ENCODE data around the gene GOLGA2.
"Not testable (repeated sequence)": the region's sequence is repeated elsewhere in the genome, so short reads cannot be mapped to it uniquely, and the experiment has no call there.

GOLGA2 gene

GRCh38 chr9:128233817-128234406 lies 41.9 kb downstream of the GOLGA2 start:
- DNase-seq (ENCODE audit: low read depth) = no peak

DNA sequence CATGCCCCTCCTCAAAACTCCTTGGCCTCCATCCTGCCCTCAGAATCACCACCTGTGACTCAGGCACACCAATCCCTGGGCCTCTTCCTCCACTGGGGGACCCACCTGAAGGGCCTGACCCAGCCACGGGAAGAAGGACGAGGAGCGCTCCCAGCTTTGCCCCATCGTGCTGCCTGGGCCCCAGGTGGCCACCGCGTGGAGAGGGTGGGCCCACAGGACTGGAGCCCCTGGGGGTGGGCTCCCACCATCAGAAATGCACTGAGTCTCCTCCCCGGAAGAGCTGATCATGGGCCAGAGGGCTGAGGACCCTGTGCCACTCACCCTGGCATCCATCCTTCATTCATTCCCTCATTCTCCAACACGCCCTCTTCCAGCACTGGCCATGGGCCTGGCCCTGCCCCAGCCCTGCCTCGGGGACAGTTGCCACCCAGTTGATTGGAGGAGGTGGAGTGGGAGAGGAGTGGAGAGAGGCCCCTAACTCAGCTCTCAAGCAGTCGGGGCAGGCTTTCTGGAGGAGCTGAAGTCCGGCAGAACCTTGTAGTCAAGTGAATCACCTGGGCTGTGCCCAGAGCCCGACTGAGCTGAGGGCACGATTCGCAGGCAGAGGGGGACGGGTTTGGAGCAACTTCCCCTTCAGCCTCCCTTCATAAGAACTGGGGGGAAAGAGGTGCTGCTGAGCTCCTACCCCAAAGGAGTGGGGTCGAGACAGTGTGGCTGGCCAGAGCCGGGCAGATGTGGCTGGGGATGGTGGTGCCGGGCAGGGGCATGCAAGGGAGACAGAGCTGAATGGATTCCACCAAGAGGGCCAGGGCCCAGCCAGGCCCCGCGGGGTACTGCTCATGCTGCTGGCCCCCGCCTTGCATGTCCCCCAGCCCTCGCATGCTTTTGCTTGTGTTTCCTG lies 43.0 kb downstream of the GOLGA2 start:
- DNase-seq (ENCODE audit: low read depth) = no peak

GRCh38 chr9:128231638-128232527 lies 43.9 kb downstream of the GOLGA2 start:
- no peak for DNase-seq (ENCODE audit: low read depth)

DNA sequence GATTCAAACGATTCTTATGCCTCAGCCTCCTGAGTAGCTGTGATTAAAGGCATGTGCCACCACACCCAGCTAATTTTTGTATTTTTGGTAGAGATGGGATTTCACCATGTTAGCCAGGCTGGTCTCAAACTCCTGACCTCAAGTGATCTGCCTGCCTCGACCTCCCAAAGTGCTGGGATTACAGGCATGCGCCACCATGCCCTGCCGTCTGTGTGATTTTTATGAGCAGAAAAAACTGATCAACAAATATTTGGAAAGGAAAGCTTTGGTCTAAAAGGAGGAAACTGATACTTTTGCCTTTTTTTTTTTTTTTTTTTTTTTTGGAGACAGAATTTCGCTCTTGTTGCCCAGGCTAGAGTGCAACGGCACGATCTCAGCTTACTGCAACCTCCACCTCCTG lies 44.9 kb downstream of the GOLGA2 start:
- DNase-seq (ENCODE audit: low read depth) = not testable (repeated sequence)

GRCh38 chr9:128226412-128226801 lies 49.4 kb downstream of the GOLGA2 start:
- DNase-seq (ENCODE audit: low read depth) = no peak

GRCh38 chr9:128225770-128226411 lies 49.9 kb downstream of the GOLGA2 start:
- DNase-seq (ENCODE audit: low read depth) = no peak

DNA sequence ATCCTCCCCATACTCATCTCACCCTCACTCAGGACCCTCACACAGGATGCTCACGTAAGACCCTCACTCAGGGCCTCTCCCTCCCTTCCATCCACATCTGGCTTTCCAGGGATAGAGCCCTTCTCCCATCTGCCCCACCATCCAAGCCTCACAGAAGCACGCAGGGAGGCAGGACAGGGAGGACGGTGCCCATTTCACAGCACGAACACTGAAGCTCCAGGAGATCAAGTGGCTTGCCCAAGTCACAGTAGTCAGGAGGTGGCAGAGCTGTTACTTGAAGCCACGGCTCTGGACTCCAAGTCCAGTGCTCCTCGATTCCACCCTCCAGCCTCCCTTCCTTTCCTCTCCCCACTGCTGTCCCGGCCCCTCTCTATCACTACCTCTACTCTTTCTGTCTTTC lies 50.9 kb downstream of the GOLGA2 start:
- DNase-seq (ENCODE audit: low read depth) = no peak

DNA sequence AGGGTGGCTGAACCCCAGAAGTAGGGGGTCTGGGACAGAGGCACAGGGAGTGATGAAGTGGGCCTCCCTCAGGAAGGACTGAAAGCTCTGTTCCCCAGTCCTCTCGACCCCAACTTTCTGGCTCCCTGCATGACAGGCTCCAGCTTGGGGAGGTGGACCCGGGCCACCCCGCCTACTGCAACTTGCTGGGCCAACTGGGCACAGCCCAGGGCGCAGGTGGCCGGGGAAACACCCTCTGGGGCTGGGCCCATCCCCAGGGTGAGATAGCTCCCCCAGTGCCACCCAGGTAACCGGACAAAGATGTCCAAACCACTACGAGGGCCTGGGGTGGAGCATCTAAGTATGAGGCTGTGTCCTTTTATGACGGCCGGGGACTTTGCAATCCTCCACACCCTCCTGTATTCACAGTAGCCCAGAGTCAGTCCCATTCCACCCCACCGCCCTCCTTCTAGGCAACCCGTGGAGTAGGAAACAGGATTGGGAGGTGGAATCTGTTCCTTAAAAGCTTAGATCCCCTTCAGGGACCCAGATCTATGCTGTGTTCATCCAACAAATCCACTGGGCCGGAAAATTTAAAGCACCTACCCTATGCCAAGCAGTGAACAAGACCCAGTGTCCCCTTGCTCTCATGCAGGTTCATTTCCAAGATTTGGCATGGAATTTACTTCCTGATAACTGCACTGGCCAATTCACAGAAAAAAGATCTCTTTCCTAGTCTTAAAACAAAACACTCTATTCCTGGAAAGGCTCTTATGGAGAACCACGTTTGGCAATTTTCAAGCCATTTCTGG lies 52.7 kb downstream of the GOLGA2 start:
- no peak for DNase-seq (ENCODE audit: low read depth)

DNA sequence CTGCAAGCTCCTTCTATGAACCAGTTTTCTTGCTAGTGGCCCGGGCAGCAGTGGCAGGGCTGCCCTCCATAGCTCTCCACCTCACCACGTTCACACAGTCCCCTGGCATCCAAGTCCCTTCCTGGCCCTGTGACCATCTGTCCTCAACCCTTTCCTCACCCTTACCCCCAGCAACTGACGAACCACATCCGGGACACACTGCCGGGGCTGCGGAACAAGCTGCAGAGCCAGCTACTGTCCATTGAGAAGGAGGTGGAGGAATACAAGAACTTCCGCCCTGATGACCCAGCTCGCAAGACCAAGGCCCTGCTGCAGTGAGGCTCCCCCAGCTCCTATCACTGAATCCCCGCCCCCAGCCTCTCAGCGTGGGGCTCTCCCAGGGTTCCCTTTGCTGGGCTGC lies 53.8 kb downstream of the GOLGA2 start:
- DNase-seq (ENCODE audit: low read depth) = no peak

DNA sequence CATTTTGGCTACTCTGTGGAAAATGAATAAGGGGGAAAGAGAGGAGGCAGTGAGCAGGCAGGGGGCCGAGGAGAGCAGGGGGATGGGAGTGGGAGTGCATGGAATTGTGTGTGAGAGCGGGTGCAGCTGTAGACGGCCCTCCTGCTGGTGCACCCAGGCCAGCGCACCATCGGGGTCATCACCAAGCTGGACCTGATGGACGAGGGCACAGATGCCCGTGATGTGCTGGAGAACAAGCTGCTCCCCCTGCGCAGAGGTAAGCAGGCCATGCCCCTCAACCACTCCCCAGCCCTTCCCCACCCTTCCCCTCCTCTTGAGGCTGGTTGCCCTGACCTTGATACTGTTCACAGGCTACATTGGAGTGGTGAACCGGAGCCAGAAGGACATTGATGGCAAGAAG lies 56.0 kb downstream of the GOLGA2 start:
- DNase-seq (ENCODE audit: low read depth) = no peak

- peak; percentile 74 for DNase-seq (ENCODE audit: low read depth)
Measured at GRCh38 chr9:128218518-128219389, 57.1 kb downstream of the GOLGA2 start.

DNA sequence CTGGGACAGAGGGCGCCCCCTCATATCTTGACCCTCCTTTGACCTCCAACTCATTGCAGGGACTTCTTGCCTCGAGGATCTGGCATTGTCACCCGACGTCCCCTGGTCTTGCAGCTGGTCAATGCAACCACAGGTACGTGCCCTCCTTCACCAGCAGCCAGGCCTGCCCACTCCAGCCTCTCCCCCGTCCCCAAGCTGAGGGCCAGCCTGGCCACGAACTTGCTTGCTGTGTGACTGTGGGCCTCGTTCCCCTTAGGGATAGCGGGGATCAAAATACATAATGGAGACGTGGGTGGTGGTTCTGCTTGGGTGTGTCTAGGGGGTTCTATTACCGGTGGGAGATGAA lies 57.7 kb downstream of the GOLGA2 start:
- DNase-seq (ENCODE audit: low read depth) = no peak

- no peak for DNase-seq (ENCODE audit: low read depth)
Measured at GRCh38 chr9:128216781-128217553, 58.8 kb downstream of the GOLGA2 start.

- DNase-seq (ENCODE audit: low read depth) = no peak
Measured at GRCh38 chr9:128215491-128216409, 60.1 kb downstream of the GOLGA2 start.

GRCh38 chr9:128214571-128215490 lies 61.0 kb downstream of the GOLGA2 start:
- DNase-seq (ENCODE audit: low read depth) = no peak

DNA sequence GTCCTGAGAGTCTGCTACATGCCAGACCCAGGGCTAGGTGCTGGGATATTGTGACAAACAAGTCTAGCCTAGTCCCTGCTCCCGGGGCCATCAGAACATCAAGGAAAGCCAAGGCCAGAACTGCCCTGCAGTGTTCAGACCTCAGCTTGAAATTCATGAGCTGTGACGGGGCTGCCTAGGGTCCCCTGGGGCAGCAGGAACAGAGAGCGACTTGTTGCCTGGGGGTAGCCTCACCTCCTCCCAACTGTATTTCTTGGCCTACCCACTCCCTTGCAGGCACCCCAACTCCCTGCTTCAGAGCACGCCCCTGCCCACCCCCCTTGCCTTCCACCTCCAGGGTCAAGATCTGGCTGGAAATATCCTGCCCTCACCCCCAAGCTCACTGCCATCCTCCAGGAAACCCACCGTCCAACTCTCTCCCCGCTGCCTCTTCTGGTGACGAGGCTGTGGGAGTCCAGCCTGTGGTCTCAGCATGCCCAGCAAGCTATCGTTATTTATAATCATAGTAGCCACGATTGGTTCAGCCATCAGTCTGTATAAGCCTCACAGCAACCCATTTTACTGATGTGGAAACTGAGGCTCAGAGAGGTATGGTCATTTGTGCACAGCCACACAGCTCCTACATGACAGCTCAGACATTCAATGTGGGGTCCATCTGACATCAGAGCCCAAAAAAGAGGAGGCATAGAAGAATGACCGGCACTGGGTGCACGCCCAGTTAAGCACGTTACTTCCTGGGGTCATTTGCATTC lies 61.9 kb downstream of the GOLGA2 start:
- DNase-seq (ENCODE audit: low read depth) = no peak

- no peak for DNase-seq (ENCODE audit: low read depth)
Measured at GRCh38 chr9:128211981-128212281, 63.9 kb downstream of the GOLGA2 start.
